Measurements from ENCODE around the gene SLF1.

SLF1 gene

DNA sequence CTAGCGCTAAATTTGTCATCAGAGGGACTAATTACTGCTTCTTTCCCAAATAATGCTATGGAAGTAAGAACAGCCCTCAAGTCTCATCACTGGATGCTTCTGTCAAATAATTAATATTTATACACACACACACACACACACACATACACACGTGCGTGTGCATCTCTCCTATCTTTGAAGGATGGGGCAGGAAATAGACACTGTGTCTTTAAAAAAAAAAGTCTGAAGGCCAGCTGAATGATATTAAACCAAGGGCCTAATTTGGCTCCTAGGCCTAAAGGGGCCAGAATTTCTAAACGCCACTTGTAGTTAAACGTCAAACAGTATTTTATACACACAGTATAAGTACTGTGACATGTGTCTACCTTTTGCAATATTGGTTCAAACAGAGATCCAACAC is 3.3 kb downstream of the SLF1 start:
- Histone ChIP-seq H3K4me3 (ENCODE audit: low read depth, low read length) (no peak overlapping the region), H3K36me3 (no peaks in the 10 kb centered on the region), H3K27me3 (no peaks in the 10 kb centered on the region), H3K9me3 (no peaks in the 10 kb centered on the region), H3K4me1 (no peaks in the 10 kb centered on the region; the same call in 1 of the 2 replicates)
- no peak for TF ChIP-seq CTCF (IDR thresholded peaks at IDR 0.05; ENCODE audit: low read depth, low read length)
- DNase-seq = no peak

GRCh38 chr5:94623011-94623410 is 4.5 kb downstream of the SLF1 start:
- H3K36me3 ChIP-seq = no peaks in the 10 kb centered on the region
- H3K4me1 ChIP-seq = no peaks in the 10 kb centered on the region
- DNase-seq = no peak
- no peaks in the 10 kb centered on the region for H3K9me3 ChIP-seq
- no peak overlapping the region for H3K4me3 ChIP-seq (ENCODE audit: low read depth, low read length)
- TF ChIP-seq CTCF (IDR thresholded peaks at IDR 0.05; ENCODE audit: low read depth, low read length) = no peak
- H3K27me3 ChIP-seq = no peaks in the 10 kb centered on the region

- no peaks in the 10 kb centered on the region; the same call in 1 of the 2 replicates for H3K36me3 ChIP-seq
- no peaks in the 10 kb centered on the region for H3K27me3 ChIP-seq
- no peak for TF ChIP-seq CTCF (IDR thresholded peaks at IDR 0.05; ENCODE audit: low read depth, low read length)
- H3K4me1 ChIP-seq = no peaks in the 10 kb centered on the region
- no peak for DNase-seq
- no peak overlapping the region for H3K4me3 ChIP-seq (ENCODE audit: low read depth, low read length)
- no peaks in the 10 kb centered on the region for H3K9me3 ChIP-seq
Observed at GRCh38 chr5:94623877-94624276, 5.4 kb downstream of the SLF1 start.

- no peak for DNase-seq
- Histone ChIP-seq H3K4me1 (no peaks in the 10 kb centered on the region), H3K9me3 (no peaks in the 10 kb centered on the region), H3K36me3 (peaks cover 14% of the 10 kb centered on the region), H3K27me3 (no peaks in the 10 kb centered on the region), H3K4me3 (ENCODE audit: low read depth, low read length) (no peak overlapping the region)
- no peak for TF ChIP-seq CTCF (IDR thresholded peaks at IDR 0.05; ENCODE audit: low read depth, low read length)
Observed at GRCh38 chr5:94627191-94627590, 8.7 kb downstream of the SLF1 start.

- Histone ChIP-seq H3K4me1 (no peaks in the 10 kb centered on the region), H3K27me3 (no peaks in the 10 kb centered on the region), H3K36me3 (peaks cover 15% of the 10 kb centered on the region), H3K9me3 (no peaks in the 10 kb centered on the region), H3K4me3 (ENCODE audit: low read depth, low read length) (no peak overlapping the region)
- no peak for DNase-seq
- no peak for TF ChIP-seq CTCF (IDR thresholded peaks at IDR 0.05; ENCODE audit: low read depth, low read length)
Observed at GRCh38 chr5:94632024-94632423, 13.6 kb downstream of the SLF1 start.

DNA sequence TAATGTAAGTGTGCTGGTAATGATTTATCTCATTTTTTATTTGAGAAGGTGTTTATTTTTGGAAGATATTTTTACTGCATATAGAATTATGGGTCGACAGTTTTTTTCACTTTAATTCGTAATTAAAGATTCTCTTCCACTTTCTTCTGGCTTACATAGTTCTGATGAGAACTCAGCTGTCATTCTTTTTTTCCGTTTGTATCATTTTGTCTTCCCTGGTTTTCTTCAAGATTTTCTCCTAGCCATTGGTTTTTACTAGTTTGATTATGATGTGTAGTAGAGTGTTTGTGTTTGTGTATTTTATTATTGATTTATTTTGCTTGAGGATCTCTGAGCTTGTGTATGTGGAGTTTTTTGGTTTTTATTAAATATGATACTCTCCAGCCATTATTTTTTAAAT is 21.7 kb downstream of the SLF1 start:
- H3K9me3 ChIP-seq = no peaks in the 10 kb centered on the region
- H3K4me1 ChIP-seq = no peaks in the 10 kb centered on the region
- DNase-seq = no peak
- H3K4me3 ChIP-seq (ENCODE audit: low read depth, low read length) = no peak overlapping the region
- no peaks in the 10 kb centered on the region for H3K27me3 ChIP-seq
- TF ChIP-seq CTCF (IDR thresholded peaks at IDR 0.05; ENCODE audit: low read depth, low read length) = no peak
- peaks cover 9% of the 10 kb centered on the region for H3K36me3 ChIP-seq
